Thoracic aorta (tissue), 2 donors: ENCODE results near the gene RPS6KA5. TPM values are rescaled to one million over a fixed set of nuclear protein-coding genes. Genes with fewer than 3 reads are reported as not detected.

Source experiments
- ATAC-seq: fragments of 150-250 bp; one replicate; pipeline ENCODE4 v1.8.0; 2017; ENCODE audit warnings: low read depth; ENCODE audit not compliant: insufficient number of reproducible peaks, low FRiP score
- DNase-seq: peaks from one replicate; pipeline ENCODE4 v3.0.0-alpha.2; 2020; ENCODE audit warnings: low spot score
- H3K27ac ChIP-seq, 2 donors: fragments of 200-600 bp; sonication (generic); 1 replicate in 1 of 2; 2 replicates in 1 of 2; pipeline ENCODE4 v1.5.1; 2016; ENCODE audit warnings: mild to moderate bottlenecking in 2 of 2, moderate library complexity in 2 of 2
- H3K27me3 ChIP-seq: fragments of 200-600 bp; sonication (generic); replicated peaks from 2 replicates; pipeline ENCODE4 v1.6.0; 2016; ENCODE audit warnings: mild to moderate bottlenecking; ENCODE audit not compliant: insufficient read depth
- H3K36me3 ChIP-seq: fragments of 200-600 bp; sonication (generic); one replicate; pipeline ENCODE4 v1.5.1; 2016
- H3K4me1 ChIP-seq, 2 donors: fragments of 200-600 bp; sonication (generic); 1 replicate in 1 of 2; 2 replicates in 1 of 2; pipeline versions ENCODE4 v1.5.1 to v1.6.0; 2016; ENCODE audit warnings: low read depth in 2 of 2, mild to moderate bottlenecking in 1 of 2; ENCODE audit not compliant: control insufficient read depth in 1 of 2
- H3K4me3 ChIP-seq: fragments of 200-600 bp; sonication (generic); 2 replicates; pipeline ENCODE4 v1.5.1; 2016; ENCODE audit warnings: mild to moderate bottlenecking
- H3K9me3 ChIP-seq: fragments of 200-600 bp; sonication (generic); 2 replicates; pipeline ENCODE4 v1.5.1; 2016
- CTCF ChIP-seq: fragments of 200-600 bp; sonication (generic); IDR thresholded peaks from one replicate; pipeline ENCODE4 v1.5.1; 2019; ENCODE audit warnings: antibody characterized with exemption
- total RNA-seq, 2 donors: library from RNA; depleted of rRNA; stranded (reverse); fragments of >200 nt; gene quantifications; one replicate each; pipeline versions ENCODE4 v1.1.0 to v1.2.3, GENCODE V29; 2016

RPS6KA5 gene
- total RNA-seq, 2 donors from 2014 or later, result 1.4 to 4.6 TPM

- Histone ChIP-seq H3K4me3 (no peak overlapping the region), H3K27me3 (no peaks in the 10 kb centered on the region), H3K9me3 (no peaks in the 10 kb centered on the region), H3K36me3 (no peaks in the 10 kb centered on the region), H3K4me1 (peaks cover 0 to under 1% of the 10 kb centered on the region in 2 donors), H3K27ac (no peak overlapping the region)
- ATAC-seq (no peak), DNase-seq (no peak)
- no peak for TF ChIP-seq CTCF
Observed at GRCh38 chr14:91047174-91047753, 13.2 kb downstream of the RPS6KA5 start.

- no peaks in the 10 kb centered on the region for H3K36me3 ChIP-seq
- no peaks in the 10 kb centered on the region for H3K27me3 ChIP-seq
- no peaks in the 10 kb centered on the region for H3K9me3 ChIP-seq
- peaks cover 0 to 7% of the 10 kb centered on the region in 2 donors for H3K4me1 ChIP-seq
- no peak overlapping the region for H3K4me3 ChIP-seq
- ATAC-seq (no peak), DNase-seq (no peak)
- TF ChIP-seq CTCF, result no peak
- H3K27ac ChIP-seq, result no peak overlapping the region
Observed at GRCh38 chr14:91046488-91047072, 13.9 kb downstream of the RPS6KA5 start.

- Histone ChIP-seq H3K4me3 (no peak overlapping the region), H3K27me3 (no peaks in the 10 kb centered on the region), H3K4me1 (peaks cover 0 to 7% of the 10 kb centered on the region in 2 donors), H3K9me3 (no peaks in the 10 kb centered on the region), H3K36me3 (no peaks in the 10 kb centered on the region), H3K27ac (no peak overlapping the region)
- no peak for DNase-seq
- no peak for TF ChIP-seq CTCF
- no peak for ATAC-seq
Observed at GRCh38 chr14:91041450-91041849, 19.0 kb downstream of the RPS6KA5 start.

GRCh38 chr14:91040545-91040944, 19.9 kb downstream of the RPS6KA5 start:
- Histone ChIP-seq H3K27ac (no peak overlapping the region), H3K4me3 (no peak overlapping the region), H3K9me3 (no peaks in the 10 kb centered on the region), H3K27me3 (no peaks in the 10 kb centered on the region), H3K4me1 (peaks cover 0 to 7% of the 10 kb centered on the region in 2 donors), H3K36me3 (no peaks in the 10 kb centered on the region)
- DNase-seq (no peak), ATAC-seq (no peak)
- no peak for TF ChIP-seq CTCF

GRCh38 chr14:91038439-91038838, 22.0 kb downstream of the RPS6KA5 start:
- Histone ChIP-seq H3K9me3 (no peaks in the 10 kb centered on the region), H3K27ac (no peak overlapping the region), H3K27me3 (no peaks in the 10 kb centered on the region), H3K4me3 (no peak overlapping the region), H3K4me1 (peaks cover 0 to 7% of the 10 kb centered on the region in 2 donors), H3K36me3 (no peaks in the 10 kb centered on the region)
- TF ChIP-seq CTCF, result no peak
- ATAC-seq, result no peak
- no peak for DNase-seq
